Transverse colon (tissue), 4 donors: ENCODE measurements around the gene HTRA3. TPM values are rescaled to one million over a fixed set of nuclear protein-coding genes. Genes with fewer than 3 reads are reported as not detected.
"Not testable (repeated sequence)": the region's sequence is repeated elsewhere in the genome, so short reads cannot be mapped to it uniquely, and the experiment has no call there.

ENCODE experiments used
- DNase-seq: peaks from one replicate; pipeline ENCODE4 v3.0.0-alpha.2; 2019
- H3K27ac ChIP-seq, 4 donors: fragments of 200-600 bp; sonication (generic); 2 replicates each; pipeline ENCODE4 v1.5.1; 2016 to 2018; ENCODE audit warnings: inconsistent platforms in 4 of 4
- H3K27me3 ChIP-seq: fragments of 200-600 bp; sonication (generic); 2 replicates; pipeline ENCODE4 v1.5.1; 2017; ENCODE audit warnings: inconsistent platforms
- H3K36me3 ChIP-seq, 4 donors: fragments of 200-600 bp; sonication (generic); 2 replicates each; pipeline ENCODE4 v1.5.1; 2017 to 2019; ENCODE audit warnings: inconsistent platforms in 4 of 4
- H3K4me1 ChIP-seq, 4 donors: fragments of 200-600 bp; sonication (generic); 2 replicates each; pipeline ENCODE4 v1.5.1; 2017 to 2020; ENCODE audit warnings: inconsistent platforms in 4 of 4
- H3K4me3 ChIP-seq, 4 donors: fragments of 200-600 bp; sonication (generic); 1 replicate in 1 of 4; 2 replicates in 3 of 4; pipeline versions ENCODE4 v1.5.1 to v1.6.1; 2017 to 2019; ENCODE audit warnings: inconsistent platforms in 4 of 4
- H3K9me3 ChIP-seq, 2 donors: fragments of 200-600 bp; sonication (generic); 2 replicates each; pipeline ENCODE4 v1.5.1; 2017 to 2019; ENCODE audit warnings: inconsistent platforms in 2 of 2
- EP300 ChIP-seq: sonication (generic); formaldehyde crosslinking; IDR thresholded peaks from one replicate; pipeline ENCODE4 v1.6.1; 2017; ENCODE audit warnings: antibody characterized with exemption, low read depth
- POLR2A ChIP-seq: fragments of 450-650 bp; IDR thresholded peaks from one replicate; pipeline ENCODE4 v1.6.1; 2016; ENCODE audit warnings: antibody characterized with exemption, mild to moderate bottlenecking, moderate library complexity
- POLR2AphosphoS5 ChIP-seq, 3 donors: sonication (generic); formaldehyde crosslinking; IDR thresholded peaks; one replicate each; pipeline ENCODE4 v1.6.1; 2016; ENCODE audit warnings: antibody characterized with exemption in 3 of 3
- WGBS, 2 donors: methylation state at CpG; one replicate each; pipeline ENCODE4 v1.1.5; 2018; ENCODE audit warnings: low coverage in 1 of 2; 5-methylcytosine and 5-hydroxymethylcytosine counted together
- in situ Hi-C, 4 donors: fragments of 200-750 bp; cut with MboI; loops; one replicate each; pipeline versions ENCODE4 v1.15.0 to v1.15.1; 2017; ENCODE audit warnings: low sequenced_read_pairs in 3 of 4, low pct_ligation_motif_present in 1 of 4, low pct_unique_long_range_greater_than_20kb in 1 of 4
- intact Hi-C: fragments of 100-400 bp; cut with DNase I; formaldehyde crosslinking; loops from one replicate; pipeline ENCODE4 v1.15.1; 2023; ENCODE audit warnings: low total_unique reads
- total RNA-seq, 4 donors: library from RNA; depleted of rRNA; stranded (reverse); fragments of >200 nt; gene quantifications; one replicate each; pipeline ENCODE4 v1.1.0, GENCODE V29; 2016
- TF ChIP-seq, protein P1 (sequence below), 5 experiments: fragments of 200-600 bp in 3 of 5; fragments of 450-650 bp in 2 of 5; sonication (generic) in 3 of 5; IDR thresholded peaks; 1 replicate in 2 of 5; 2 replicates in 3 of 5; pipeline ENCODE4 v1.5.1; 2016 to 2017; ENCODE audit warnings: antibody characterized with exemption in 5 of 5, inconsistent platforms in 3 of 5, mild to moderate bottlenecking in 2 of 5, moderate library complexity in 1 of 5

HTRA3 gene
- total RNA-seq, 4 donors from 2014 or later: 1.5 to 11.9 (median 6.5) TPM

DNA sequence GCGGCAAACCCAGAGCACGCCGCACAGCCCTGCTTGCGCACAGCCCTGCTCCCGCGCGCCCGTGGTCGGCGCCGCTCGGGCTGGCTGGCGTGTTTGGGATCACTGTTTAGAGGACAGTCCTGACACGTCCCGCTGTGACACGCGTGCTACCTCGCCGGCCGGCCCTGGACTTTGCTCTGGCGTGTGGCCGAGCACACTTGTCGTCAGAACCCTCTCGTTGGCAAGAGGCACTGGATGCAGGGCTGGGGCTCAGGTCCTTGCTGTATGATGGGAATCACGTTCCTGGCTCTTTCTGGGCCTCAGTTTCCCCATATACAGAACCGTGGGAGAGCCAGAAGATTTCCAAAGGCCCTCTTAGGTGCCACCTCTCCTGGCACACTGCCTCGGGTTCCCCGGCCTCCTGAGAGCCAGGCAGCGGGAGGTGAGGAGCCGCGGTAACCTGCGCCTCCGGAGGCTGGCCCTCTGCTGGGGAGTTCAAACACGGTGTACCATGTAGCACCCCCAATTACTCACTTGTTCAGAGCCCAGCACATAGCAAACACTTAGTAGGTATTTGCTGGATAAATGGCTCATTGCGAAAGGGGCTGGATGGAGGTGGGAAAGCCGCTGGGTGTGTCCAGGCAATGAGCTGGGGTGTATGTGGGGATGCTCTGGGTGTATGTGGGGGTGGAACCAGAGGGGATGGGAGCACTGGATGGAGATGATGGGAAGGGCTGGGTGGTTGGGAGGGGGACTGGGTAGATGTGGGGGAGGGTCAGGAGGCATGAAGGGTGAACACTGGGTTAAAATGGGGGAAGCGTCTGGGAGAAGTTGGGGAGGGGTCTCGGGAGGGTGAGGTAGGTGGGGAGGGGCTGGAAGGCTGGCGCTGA lies 76.6 kb downstream of the HTRA3 start:
- H3K36me3 ChIP-seq: no peaks in the 10 kb centered on the region
- DNase-seq: no peak
- WGBS, 2 donors: 89 to 100% methylated on average over 1 to 38 of the region's 39 CpGs
- intact Hi-C loops (no loop called here), in situ Hi-C loops (no loop called here)
- no peak overlapping the region for H3K27ac ChIP-seq
- TF ChIP-seq POLR2A (no peak), POLR2AphosphoS5 (IDR thresholded peaks at IDR 0.05) (no peak), EP300 (no peak)
- TF ChIP-seq, protein P1, sequence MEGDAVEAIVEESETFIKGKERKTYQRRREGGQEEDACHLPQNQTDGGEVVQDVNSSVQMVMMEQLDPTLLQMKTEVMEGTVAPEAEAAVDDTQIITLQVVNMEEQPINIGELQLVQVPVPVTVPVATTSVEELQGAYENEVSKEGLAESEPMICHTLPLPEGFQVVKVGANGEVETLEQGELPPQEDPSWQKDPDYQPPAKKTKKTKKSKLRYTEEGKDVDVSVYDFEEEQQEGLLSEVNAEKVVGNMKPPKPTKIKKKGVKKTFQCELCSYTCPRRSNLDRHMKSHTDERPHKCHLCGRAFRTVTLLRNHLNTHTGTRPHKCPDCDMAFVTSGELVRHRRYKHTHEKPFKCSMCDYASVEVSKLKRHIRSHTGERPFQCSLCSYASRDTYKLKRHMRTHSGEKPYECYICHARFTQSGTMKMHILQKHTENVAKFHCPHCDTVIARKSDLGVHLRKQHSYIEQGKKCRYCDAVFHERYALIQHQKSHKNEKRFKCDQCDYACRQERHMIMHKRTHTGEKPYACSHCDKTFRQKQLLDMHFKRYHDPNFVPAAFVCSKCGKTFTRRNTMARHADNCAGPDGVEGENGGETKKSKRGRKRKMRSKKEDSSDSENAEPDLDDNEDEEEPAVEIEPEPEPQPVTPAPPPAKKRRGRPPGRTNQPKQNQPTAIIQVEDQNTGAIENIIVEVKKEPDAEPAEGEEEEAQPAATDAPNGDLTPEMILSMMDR (IDR thresholded peaks at IDR 0.05): no peak
- H3K4me3 ChIP-seq: no peak overlapping the region
- no peaks in the 10 kb centered on the region for H3K9me3 ChIP-seq
- peaks cover 0 to 14% (median 4%) of the 10 kb centered on the region in 4 donors for H3K4me1 ChIP-seq
- no peaks in the 10 kb centered on the region for H3K27me3 ChIP-seq

DNA sequence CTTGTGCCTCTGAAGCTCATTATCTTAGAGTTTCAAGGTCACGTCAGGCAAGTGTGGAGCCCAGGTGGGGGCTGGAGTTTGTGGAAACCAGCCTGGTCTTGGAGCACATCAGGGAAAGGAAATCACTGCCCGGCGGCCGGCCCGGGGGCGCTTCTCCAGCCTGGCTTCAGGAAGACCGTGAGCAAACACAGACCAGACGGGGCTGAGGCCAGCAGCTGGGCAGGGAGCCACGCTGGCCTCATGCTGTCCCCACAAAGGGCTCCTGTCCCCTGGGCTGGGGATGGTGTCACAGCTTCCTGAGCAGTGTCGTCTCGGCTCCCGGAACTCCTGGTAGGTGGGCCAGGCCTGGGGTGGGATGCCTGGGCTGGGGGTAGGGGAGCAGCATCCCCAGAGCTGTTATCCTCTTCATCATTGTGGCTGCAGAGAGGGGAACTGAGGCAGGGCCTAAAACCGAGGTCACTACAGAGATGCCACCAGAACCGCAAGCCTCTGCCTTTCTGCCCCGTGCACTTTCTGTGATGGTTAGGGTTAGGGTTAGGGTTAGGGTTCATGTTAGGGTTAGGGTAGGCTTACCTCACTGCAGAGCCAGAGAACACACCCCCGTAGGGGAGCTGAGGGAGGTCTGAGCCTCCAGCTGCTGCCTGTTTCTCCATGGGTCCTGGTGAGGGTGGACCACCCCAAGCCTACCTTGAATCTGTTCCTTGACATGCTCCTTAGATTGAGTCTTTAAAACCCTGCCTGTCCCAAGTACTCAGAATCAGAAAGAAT lies 77.5 kb downstream of the HTRA3 start:
- no peaks in the 10 kb centered on the region for H3K9me3 ChIP-seq
- intact Hi-C loops (no loop called here), in situ Hi-C loops (no loop called here)
- no peaks in the 10 kb centered on the region for H3K27me3 ChIP-seq
- peak; percentile 5 for DNase-seq
- no peak for TF ChIP-seq EP300
- TF ChIP-seq, protein P1 (IDR thresholded peaks at IDR 0.05): no peak
- TF ChIP-seq POLR2A: no peak
- TF ChIP-seq POLR2AphosphoS5 (IDR thresholded peaks at IDR 0.05): no peak
- H3K36me3 ChIP-seq: no peaks in the 10 kb centered on the region
- H3K4me3 ChIP-seq: no peak overlapping the region
- peaks cover 3 to 10% (median 7%) of the 10 kb centered on the region in 4 donors for H3K4me1 ChIP-seq
- WGBS, 2 donors: 47% methylated on average over 16 of the region's 16 CpGs; no CpG with 5 or more reads in 1 of the 2 donors
- H3K27ac ChIP-seq: no peak overlapping the region

DNA sequence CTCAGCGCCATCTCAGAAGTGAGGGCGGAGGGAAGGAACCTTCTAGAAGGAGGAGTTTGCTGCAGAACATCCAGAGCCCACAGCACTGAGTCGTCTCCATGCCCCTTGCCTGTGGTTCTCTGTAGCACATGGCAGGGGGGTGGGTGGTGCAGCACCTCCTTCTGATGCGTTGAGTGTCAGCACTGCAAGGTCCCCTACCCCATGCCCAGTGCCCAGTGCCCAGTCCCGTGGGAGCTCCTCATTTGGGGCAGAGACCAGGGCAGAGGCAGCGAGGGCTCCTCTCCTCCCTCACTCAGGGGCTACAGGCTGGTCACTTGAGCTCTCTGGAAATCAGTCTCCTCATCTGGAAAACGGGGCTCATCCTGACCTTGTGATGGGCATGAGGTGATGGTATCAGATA lies 78.1 kb downstream of the HTRA3 start:
- in situ Hi-C loops (no loop called here), intact Hi-C loops (no loop called here)
- Histone ChIP-seq H3K4me3 (no peak overlapping the region), H3K27ac (no peak overlapping the region), H3K9me3 (no peaks in the 10 kb centered on the region), H3K36me3 (no peaks in the 10 kb centered on the region), H3K4me1 (peaks cover 3 to 16% (median 8%) of the 10 kb centered on the region in 4 donors), H3K27me3 (no peaks in the 10 kb centered on the region)
- DNase-seq: peak; percentile 6
- no peak for TF ChIP-seq POLR2A
- TF ChIP-seq EP300: no peak
- TF ChIP-seq, protein P1 (IDR thresholded peaks at IDR 0.05): no peak
- no peak for TF ChIP-seq POLR2AphosphoS5 (IDR thresholded peaks at IDR 0.05)
- 81% methylated on average over 7 of the region's 7 CpGs; no CpG with 5 or more reads in 1 of the 2 donors for WGBS, 2 donors

DNA sequence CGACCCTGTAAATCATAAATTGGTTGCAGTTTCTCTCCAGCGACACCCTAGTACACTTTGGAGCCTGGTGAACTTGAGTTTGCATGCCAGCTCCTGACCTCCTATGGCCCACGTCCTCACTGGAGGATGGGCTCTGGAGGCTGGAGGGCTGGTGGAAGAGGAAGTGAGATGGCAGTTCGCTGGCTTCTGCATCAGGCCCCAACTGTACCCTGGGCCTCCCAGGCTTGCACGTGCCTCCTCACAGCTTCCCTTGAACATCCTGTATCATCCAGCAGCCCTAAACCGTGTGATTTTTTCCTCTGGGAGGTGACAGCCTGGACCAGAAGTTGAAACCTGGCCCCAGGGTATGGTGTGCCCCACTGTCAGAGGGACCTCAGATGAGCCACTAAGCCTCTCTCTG lies 78.5 kb downstream of the HTRA3 start:
- no peaks in the 10 kb centered on the region for H3K9me3 ChIP-seq
- TF ChIP-seq, protein P1 (IDR thresholded peaks at IDR 0.05): no peak
- no peak for TF ChIP-seq POLR2AphosphoS5 (IDR thresholded peaks at IDR 0.05)
- H3K4me1 ChIP-seq: peaks cover 3 to 18% (median 6%) of the 10 kb centered on the region in 4 donors
- no peaks in the 10 kb centered on the region for H3K27me3 ChIP-seq
- no peak overlapping the region for H3K27ac ChIP-seq
- no peak overlapping the region for H3K4me3 ChIP-seq
- DNase-seq: no peak
- 45 to 60% methylated on average over 1 to 5 of the region's 6 CpGs for WGBS, 2 donors
- intact Hi-C loops: no loop called here
- H3K36me3 ChIP-seq: no peaks in the 10 kb centered on the region
- in situ Hi-C loops: no loop called here

DNA sequence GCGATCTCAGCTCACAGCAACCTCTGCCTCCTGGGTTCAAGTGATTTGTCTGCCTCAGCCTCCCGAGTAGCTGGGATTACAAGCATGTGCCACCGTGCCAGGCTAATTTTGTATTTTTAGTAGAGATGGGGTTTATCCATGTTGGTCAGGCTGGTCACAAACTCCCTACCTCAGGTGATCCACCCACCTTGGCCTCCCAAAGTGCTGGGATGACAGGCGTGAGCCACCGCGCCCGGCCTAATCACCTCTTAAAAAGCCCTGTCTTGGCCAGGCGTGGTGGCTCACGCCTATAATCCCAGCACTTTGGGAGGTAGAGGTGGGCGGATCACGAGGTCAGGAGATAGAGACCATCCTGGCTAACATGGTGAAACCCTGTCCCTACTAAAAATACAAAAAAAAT lies 79.7 kb downstream of the HTRA3 start:
- H3K27me3 ChIP-seq, DNase-seq, H3K27ac ChIP-seq, in situ Hi-C loops, H3K9me3 ChIP-seq, H3K4me3 ChIP-seq, H3K36me3 ChIP-seq, intact Hi-C loops: not testable (repeated sequence)
- peaks cover under 1 to 16% (median 4%) of the 10 kb centered on the region in 4 donors for H3K4me1 ChIP-seq
- 79 to 92% methylated on average over 8 to 11 of the region's 11 CpGs for WGBS, 2 donors
